B cell (primary cell): ENCODE data around the gene ZNF672. TPM values are rescaled to one million over a fixed set of nuclear protein-coding genes. Genes with fewer than 3 reads are reported as not detected.

Source experiments
- ATAC-seq: fragments of 200-7000 bp; cut with Tn5 transposase; one replicate; pipeline ENCODE4 v1.10.0; 2021; ENCODE audit warnings: low read depth, mild to moderate bottlenecking, moderate number of reproducible peaks, moderate library complexity
- CTCF ChIA-PET: fragments of 350-600 bp; sonication (Branson Sonifier 250); formaldehyde crosslinking; loops from one replicate; lab custom pipeline; 2021; ENCODE audit warnings: antibody characterized with exemption, inconsistent platforms; lab: Charles Lee
- POLR2A ChIA-PET: fragments of 350-600 bp; sonication (Branson Sonifier 250); formaldehyde crosslinking; loops from one replicate; lab custom pipeline; 2021; ENCODE audit warnings: antibody characterized with exemption; lab: Charles Lee
- DNase-seq: peaks from one replicate; pipeline ENCODE4 v3.0.0; 2013
- H2AFZ ChIP-seq: 2 replicates; pipeline ENCODE4 v1.6.1; 2012; ENCODE audit warnings: mild to moderate bottlenecking, low read depth, low read length; ENCODE audit not compliant: insufficient read depth, poor library complexity, severe bottlenecking
- H3K27ac ChIP-seq, 2 donors: 1 replicate in 1 of 2; 2 replicates in 1 of 2; pipeline ENCODE4 v1.5.1; 2012 to 2013; ENCODE audit warnings: low read length in 2 of 2, mild to moderate bottlenecking in 2 of 2, moderate library complexity in 1 of 2
- H3K27me3 ChIP-seq, 4 experiments: fragments of 200-600 bp in 1 of 4; sonication (generic) in 1 of 4; replicated peaks in 1 of 4; 1 replicate in 2 of 4; 2 replicates in 2 of 4; pipeline versions ENCODE4 v1.6.1 to v1.7.0; 2013 to 2016; ENCODE audit warnings: low read length in 3 of 4, mild to moderate bottlenecking in 2 of 4, mixed read lengths in 1 of 4, moderate library complexity in 1 of 4; ENCODE audit not compliant: insufficient read depth in 4 of 4, control insufficient read depth in 3 of 4; ENCODE audit errors: control extremely low read depth in 1 of 4
- H3K36me3 ChIP-seq, 2 experiments: replicated peaks in 1 of 2; 1 replicate in 1 of 2; 2 replicates in 1 of 2; pipeline versions ENCODE4 v1.6.1 to v1.7.1; 2013; ENCODE audit warnings: low read length in 1 of 2; ENCODE audit not compliant: insufficient read depth in 2 of 2, control insufficient read depth in 1 of 2; ENCODE audit errors: control extremely low read depth in 1 of 2, extremely low read depth in 1 of 2
- H3K4me1 ChIP-seq, 2 donors: fragments of 200-600 bp in 1 of 2; sonication (generic) in 1 of 2; 1 replicate in 1 of 2; 2 replicates in 1 of 2; pipeline versions ENCODE4 v1.5.1 to v1.6.1; 2013 to 2017; ENCODE audit warnings: low read length in 2 of 2; ENCODE audit not compliant: control insufficient read depth in 2 of 2, insufficient read depth in 2 of 2
- H3K4me2 ChIP-seq: replicated peaks from 2 replicates; pipeline ENCODE3; 2012; ENCODE audit warnings: mild to moderate bottlenecking, low read depth, low read length; ENCODE audit not compliant: poor library complexity, severe bottlenecking
- H3K4me3 ChIP-seq, 5 experiments: fragments of 200-600 bp in 1 of 5; sonication (generic) in 1 of 5; 1 replicate in 3 of 5; 2 replicates in 2 of 5; pipeline versions ENCODE4 v1.5.1 to v1.7.0; 2011 to 2016; ENCODE audit warnings: low read length in 4 of 5, mild to moderate bottlenecking in 4 of 5, low read depth in 2 of 5, control low read depth in 1 of 5, moderate library complexity in 1 of 5; ENCODE audit not compliant: insufficient read depth in 1 of 5; ENCODE audit errors: control extremely low read depth in 1 of 5, extremely low read depth in 1 of 5
- H3K79me2 ChIP-seq: fragments of 200-600 bp; sonication (generic); one replicate; pipeline ENCODE4 v1.6.0; 2016; ENCODE audit warnings: low read length; ENCODE audit not compliant: control insufficient read depth, insufficient read depth
- H3K9ac ChIP-seq: fragments of 200-600 bp; sonication (generic); 2 replicates; pipeline ENCODE4 v1.6.1; 2017; ENCODE audit warnings: mild to moderate bottlenecking, low read length, moderate library complexity
- H3K9me3 ChIP-seq, 3 donors: one replicate each; pipeline versions ENCODE4 v1.6.1 to v1.7.1; 2013; ENCODE audit warnings: low read length in 2 of 3; ENCODE audit not compliant: control insufficient read depth in 2 of 3, insufficient read depth in 1 of 3; ENCODE audit errors: control extremely low read depth in 1 of 3
- H4K20me1 ChIP-seq: 2 replicates; pipeline ENCODE4 v1.6.0; 2012; ENCODE audit warnings: mild to moderate bottlenecking, low read length; ENCODE audit not compliant: insufficient read depth, control insufficient read depth, poor library complexity, severe bottlenecking
- H3K27ac Mint-ChIP-seq: one replicate; pipeline ENCODE4 v1.8.0; 2021; ENCODE audit warnings: mixed read lengths
- H3K27me3 Mint-ChIP-seq: one replicate; pipeline ENCODE4 v1.8.0; 2021; ENCODE audit warnings: mixed read lengths
- H3K4me1 Mint-ChIP-seq: one replicate; pipeline ENCODE4 v1.8.0; 2021; ENCODE audit warnings: mixed read lengths
- H3K4me3 Mint-ChIP-seq: one replicate; pipeline ENCODE4 v1.8.0; 2021; ENCODE audit warnings: mixed read lengths
- H3K9me3 Mint-ChIP-seq: one replicate; pipeline ENCODE4 v1.8.0; 2022; ENCODE audit warnings: mixed read lengths; ENCODE audit not compliant: insufficient read depth
- EZH2 ChIP-seq: IDR thresholded peaks from 2 replicates; pipeline ENCODE4 v1.6.1; 2012; ENCODE audit warnings: borderline replicate concordance, low read depth, mild to moderate bottlenecking, moderate library complexity, low read length; ENCODE audit not compliant: insufficient read depth, poor library complexity, severe bottlenecking
- WGBS: methylation state at CpG from one replicate; pipeline ENCODE4 v1.1.5; 2013; ENCODE audit warnings: missing lambda C conversion rate; ENCODE audit not compliant: insufficient coverage; 5-methylcytosine and 5-hydroxymethylcytosine counted together
- intact Hi-C: fragments of 100-400 bp; cut with micrococcal nuclease; formaldehyde crosslinking; loops from one replicate; pipeline ENCODE4 v1.10.0; 2022
- polyA plus RNA-seq: library from polyadenylated mRNA; depleted of rRNA; stranded (reverse); fragments of >200 nt; gene quantifications from 2 replicates; pipeline ENCODE4 v1.2.3, GENCODE V29; 2012
- total RNA-seq, 2 donors: library from RNA; stranded (reverse); fragments of 120-200 nt in 1 of 2; gene quantifications; 1 replicate in 1 of 2; 2 replicates in 1 of 2; pipeline versions ENCODE4 v1.2.3 to v1.2.4, GENCODE V29; 2013 to 2022
- TF ChIP-seq, protein P1 (sequence below): fragments of 200-600 bp; IDR thresholded peaks from one replicate; pipeline ENCODE4 v1.8.0; 2022; ENCODE audit warnings: antibody characterized with exemption, mild to moderate bottlenecking

The ZNF672 gene
- total and polyA plus RNA-seq, 2 donors (not counting 1 experiment from before 2014, with no cell fraction given) = 46.4 to 56.3 TPM

DNA sequence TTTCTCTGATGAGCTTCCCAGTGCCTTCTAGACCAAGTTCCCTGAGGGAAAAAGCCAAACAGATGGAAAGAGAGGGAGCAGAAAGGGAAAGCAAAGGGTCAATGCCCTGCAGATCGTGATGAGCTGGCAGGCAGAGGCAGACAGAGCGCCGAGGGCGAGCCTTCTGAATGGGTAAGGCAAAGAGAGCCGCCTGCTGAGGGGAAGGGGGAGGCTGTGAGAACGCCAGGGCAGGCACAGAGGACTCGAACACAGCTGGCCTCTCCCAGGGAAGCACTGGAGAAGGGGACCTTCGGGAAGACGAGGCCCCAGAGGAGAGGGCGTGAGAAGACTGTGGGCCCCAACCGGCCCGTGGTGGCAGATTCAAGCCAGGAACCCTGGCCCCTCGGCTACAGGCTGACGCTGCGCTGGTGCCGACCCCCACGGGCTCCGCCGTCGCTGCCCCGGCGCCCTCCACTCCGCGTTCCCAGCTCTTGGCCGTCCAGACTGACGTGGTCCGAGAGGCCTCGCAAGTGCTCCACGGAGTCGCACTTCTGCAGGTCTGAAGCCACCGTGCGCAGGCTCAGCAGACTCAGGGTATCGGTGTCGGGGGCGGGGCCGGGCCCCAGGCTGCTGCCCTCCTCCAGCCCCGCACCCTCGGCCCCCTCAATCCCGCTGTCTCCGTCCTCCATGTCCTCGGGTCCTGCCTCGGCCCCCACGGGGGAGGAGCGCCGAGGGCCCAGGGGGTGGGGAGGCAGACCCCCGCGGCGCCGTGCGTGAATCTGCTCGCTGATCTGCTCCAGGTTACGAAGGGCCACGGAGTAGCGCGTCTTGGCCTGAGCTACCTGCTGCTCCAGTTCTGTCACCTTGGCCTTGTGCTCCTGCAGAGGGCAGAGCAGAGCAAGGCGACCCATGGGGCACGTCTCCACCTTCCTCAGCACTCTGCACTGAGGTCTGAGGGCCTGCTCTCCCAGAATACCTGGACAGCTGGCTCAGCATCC, 26.2 kb upstream of the ZNF672 start:
- DNase-seq (peak; percentile 13), ATAC-seq (no peak)
- H3K27me3 ChIP-seq = no peaks in the 10 kb centered on the region
- H2AFZ ChIP-seq = no peak overlapping the region
- H3K4me1 ChIP-seq = peaks cover 22 to 28% of the 10 kb centered on the region in 2 donors
- peaks cover 2 to 56% of the 10 kb centered on the region in 2 experiments for H3K36me3 ChIP-seq
- Mint-ChIP-seq H3K4me1 (peaks cover 24% of the 10 kb centered on the region), H3K27ac (no peak overlapping the region), H3K27me3 (no peaks in the 10 kb centered on the region), H3K4me3 (no peak overlapping the region), H3K9me3 (no peaks in the 10 kb centered on the region)
- H3K4me2 ChIP-seq = no peak overlapping the region
- TF ChIP-seq EZH2 = no peak
- TF ChIP-seq, protein P1, sequence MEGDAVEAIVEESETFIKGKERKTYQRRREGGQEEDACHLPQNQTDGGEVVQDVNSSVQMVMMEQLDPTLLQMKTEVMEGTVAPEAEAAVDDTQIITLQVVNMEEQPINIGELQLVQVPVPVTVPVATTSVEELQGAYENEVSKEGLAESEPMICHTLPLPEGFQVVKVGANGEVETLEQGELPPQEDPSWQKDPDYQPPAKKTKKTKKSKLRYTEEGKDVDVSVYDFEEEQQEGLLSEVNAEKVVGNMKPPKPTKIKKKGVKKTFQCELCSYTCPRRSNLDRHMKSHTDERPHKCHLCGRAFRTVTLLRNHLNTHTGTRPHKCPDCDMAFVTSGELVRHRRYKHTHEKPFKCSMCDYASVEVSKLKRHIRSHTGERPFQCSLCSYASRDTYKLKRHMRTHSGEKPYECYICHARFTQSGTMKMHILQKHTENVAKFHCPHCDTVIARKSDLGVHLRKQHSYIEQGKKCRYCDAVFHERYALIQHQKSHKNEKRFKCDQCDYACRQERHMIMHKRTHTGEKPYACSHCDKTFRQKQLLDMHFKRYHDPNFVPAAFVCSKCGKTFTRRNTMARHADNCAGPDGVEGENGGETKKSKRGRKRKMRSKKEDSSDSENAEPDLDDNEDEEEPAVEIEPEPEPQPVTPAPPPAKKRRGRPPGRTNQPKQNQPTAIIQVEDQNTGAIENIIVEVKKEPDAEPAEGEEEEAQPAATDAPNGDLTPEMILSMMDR = no peak
- no peak overlapping the region for H3K9ac ChIP-seq
- no peaks in the 10 kb centered on the region for H3K9me3 ChIP-seq
- intact Hi-C loops = no loop called here
- no peaks in the 10 kb centered on the region for H4K20me1 ChIP-seq
- H3K4me3 ChIP-seq = no peak overlapping the region
- CTCF ChIA-PET = interaction anchor here (0.6 to 1.8 kb wide), 3 partner anchors 189 to 194 kb away, joined by 3 to 5 read pairs (median 3); no protein-coding TSS in a partner anchor
- POLR2A ChIA-PET = no interaction called here
- peaks cover 24% of the 10 kb centered on the region for H3K79me2 ChIP-seq
- 97% methylated on average over 57 of the region's 57 CpGs for WGBS
- H3K27ac ChIP-seq = no peak overlapping the region
